ENCODE measurements around the gene TYRP1.

TYRP1 gene

GRCh38 chr9:12708562-12709298, 15.5 kb downstream of the TYRP1 start:
- Histone ChIP-seq H3K79me2 (ENCODE audit: insufficient read depth, low read length) (no peaks in the 10 kb centered on the region), H3K4me3 (ENCODE audit: low read length, poor library complexity, severe bottlenecking) (no peak overlapping the region), H3K9me2 (replicated peaks; ENCODE audit: low read depth, low read length) (no peaks in the 10 kb centered on the region), H3K36me3 (ENCODE audit: insufficient read depth, low read length) (no peaks in the 10 kb centered on the region), H3K4me1 (ENCODE audit: insufficient read depth, low read length, poor library complexity, severe bottlenecking) (no peaks in the 10 kb centered on the region), H3F3A (ENCODE audit: low read depth) (no peaks in the 10 kb centered on the region), H2AFZ (ENCODE audit: low read length) (no peak overlapping the region), H3K27me3 (ENCODE audit: insufficient read depth, low read length, poor library complexity, severe bottlenecking) (no peaks in the 10 kb centered on the region), H4K20me1 (ENCODE audit: insufficient read depth, low read length, poor library complexity, severe bottlenecking) (no peaks in the 10 kb centered on the region), H3K9me3 (ENCODE audit: insufficient read depth, low read depth, low read length) (no peaks in the 10 kb centered on the region), H3K4me2 (ENCODE audit: low read depth, low read length, poor library complexity, severe bottlenecking) (no peak overlapping the region), H3K9ac (ENCODE audit: low read depth, low read length, poor library complexity, severe bottlenecking) (no peak overlapping the region)
- no peak for TF ChIP-seq CTCF (conservative IDR thresholded peaks at IDR 0.05; ENCODE audit: low read length)
- no peak for TF ChIP-seq EZH2phosphoT487 (IDR thresholded peaks at IDR 0.05; ENCODE audit: borderline replicate concordance)

GRCh38 chr9:12712532-12712931, 19.3 kb downstream of the TYRP1 start:
- H3K4me3 ChIP-seq (ENCODE audit: low read length, poor library complexity, severe bottlenecking), result no peak overlapping the region
- no peaks in the 10 kb centered on the region for H3K27me3 ChIP-seq (ENCODE audit: insufficient read depth, low read length, poor library complexity, severe bottlenecking)
- no peaks in the 10 kb centered on the region for H3K36me3 ChIP-seq (ENCODE audit: insufficient read depth, low read length)
- H3K79me2 ChIP-seq (ENCODE audit: insufficient read depth, low read length), result no peaks in the 10 kb centered on the region
- H4K20me1 ChIP-seq (ENCODE audit: insufficient read depth, low read length, poor library complexity, severe bottlenecking), result no peaks in the 10 kb centered on the region
- H2AFZ ChIP-seq (ENCODE audit: low read length), result no peak overlapping the region
- no peaks in the 10 kb centered on the region for H3F3A ChIP-seq (ENCODE audit: low read depth)
- no peak for TF ChIP-seq CTCF (conservative IDR thresholded peaks at IDR 0.05; ENCODE audit: low read length)
- no peak for TF ChIP-seq EZH2phosphoT487 (IDR thresholded peaks at IDR 0.05; ENCODE audit: borderline replicate concordance)
- no peaks in the 10 kb centered on the region for H3K9me2 ChIP-seq (replicated peaks; ENCODE audit: low read depth, low read length)
- H3K4me1 ChIP-seq (ENCODE audit: insufficient read depth, low read length, poor library complexity, severe bottlenecking), result peaks cover 7% of the 10 kb centered on the region
- H3K9ac ChIP-seq (ENCODE audit: low read depth, low read length, poor library complexity, severe bottlenecking), result no peak overlapping the region
- H3K9me3 ChIP-seq (ENCODE audit: insufficient read depth, low read depth, low read length), result no peaks in the 10 kb centered on the region
- H3K4me2 ChIP-seq (ENCODE audit: low read depth, low read length, poor library complexity, severe bottlenecking), result no peak overlapping the region

GRCh38 chr9:12715268-12715667, 22.1 kb downstream of the TYRP1 start:
- Histone ChIP-seq H3K27me3 (ENCODE audit: insufficient read depth, low read length, poor library complexity, severe bottlenecking) (no peaks in the 10 kb centered on the region), H3K9me2 (replicated peaks; ENCODE audit: low read depth, low read length) (no peaks in the 10 kb centered on the region), H3K4me1 (ENCODE audit: insufficient read depth, low read length, poor library complexity, severe bottlenecking) (peaks cover 19% of the 10 kb centered on the region), H3F3A (ENCODE audit: low read depth) (no peaks in the 10 kb centered on the region), H3K9ac (ENCODE audit: low read depth, low read length, poor library complexity, severe bottlenecking) (no peak overlapping the region), H3K4me2 (ENCODE audit: low read depth, low read length, poor library complexity, severe bottlenecking) (no peak overlapping the region), H3K4me3 (ENCODE audit: low read length, poor library complexity, severe bottlenecking) (no peak overlapping the region), H3K9me3 (ENCODE audit: insufficient read depth, low read depth, low read length) (no peaks in the 10 kb centered on the region), H4K20me1 (ENCODE audit: insufficient read depth, low read length, poor library complexity, severe bottlenecking) (no peaks in the 10 kb centered on the region), H3K79me2 (ENCODE audit: insufficient read depth, low read length) (no peaks in the 10 kb centered on the region), H3K36me3 (ENCODE audit: insufficient read depth, low read length) (no peaks in the 10 kb centered on the region), H2AFZ (ENCODE audit: low read length) (no peak overlapping the region)
- TF ChIP-seq CTCF (conservative IDR thresholded peaks at IDR 0.05; ENCODE audit: low read length) (no peak), EZH2phosphoT487 (IDR thresholded peaks at IDR 0.05; ENCODE audit: borderline replicate concordance) (no peak)

All from Loucy (cell line).